GM13976 (cell line): ENCODE data around the gene CCDC187.

Source experiments
- DNase-seq: peaks from one replicate; pipeline ENCODE4 v3.0.0; 2012; ENCODE audit warnings: low spot score
- in situ Hi-C: fragments of 300-500 bp; cut with MboI; formaldehyde crosslinking; loops from one replicate; pipeline ENCODE4 v1.12.0; 2022; ENCODE audit warnings: low sequenced_read_pairs, mixed read lengths, inconsistent platforms; ENCODE audit not compliant: unreplicated experiment
- TF ChIP-seq, protein P1 (sequence below): IDR thresholded peaks from 2 replicates; pipeline ENCODE4 v1.5.1; 2012; ENCODE audit warnings: borderline replicate concordance, mild to moderate bottlenecking; ENCODE audit not compliant: insufficient read depth; ENCODE audit errors: extremely low read depth, missing control alignments, control extremely low read depth

Gene CCDC187

DNA sequence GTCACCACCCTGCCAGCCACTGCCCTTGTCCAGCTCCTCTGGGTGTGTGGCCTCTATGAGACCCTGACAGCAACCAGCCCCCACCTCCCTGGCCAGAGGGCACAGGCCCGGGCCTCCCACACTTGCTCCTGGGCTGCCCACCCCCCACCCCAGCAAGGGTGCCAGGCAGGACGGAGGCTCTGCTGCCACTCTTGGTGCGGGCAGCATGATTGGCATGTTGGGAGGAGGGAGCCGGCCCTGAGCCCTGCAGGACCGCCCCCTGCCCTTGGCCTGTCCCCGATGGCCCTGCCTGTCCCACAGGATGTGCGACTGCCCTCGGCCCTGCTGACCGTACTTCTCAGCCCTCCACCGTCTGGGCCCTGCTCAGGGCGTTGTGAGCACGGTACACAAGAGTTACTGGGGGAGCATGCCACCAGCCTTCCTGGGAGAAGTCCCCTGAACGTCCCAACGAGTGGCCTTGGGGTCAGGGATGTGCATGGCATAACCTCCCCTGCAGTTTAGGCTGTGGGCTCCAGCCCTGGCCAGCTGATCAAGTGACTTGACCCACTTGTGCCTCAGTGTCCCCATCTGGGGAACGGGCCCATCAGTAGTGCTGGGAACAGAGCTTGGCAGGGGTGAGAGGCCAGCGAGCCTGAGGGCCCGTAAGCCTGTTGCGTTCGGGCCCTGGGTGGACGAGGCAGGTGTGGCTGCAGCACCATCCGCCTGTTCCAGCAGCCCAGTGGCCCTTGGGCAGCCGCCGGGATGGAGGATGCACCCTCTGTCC lies 39.4 kb upstream of the CCDC187 start:
- TF ChIP-seq, protein P1, sequence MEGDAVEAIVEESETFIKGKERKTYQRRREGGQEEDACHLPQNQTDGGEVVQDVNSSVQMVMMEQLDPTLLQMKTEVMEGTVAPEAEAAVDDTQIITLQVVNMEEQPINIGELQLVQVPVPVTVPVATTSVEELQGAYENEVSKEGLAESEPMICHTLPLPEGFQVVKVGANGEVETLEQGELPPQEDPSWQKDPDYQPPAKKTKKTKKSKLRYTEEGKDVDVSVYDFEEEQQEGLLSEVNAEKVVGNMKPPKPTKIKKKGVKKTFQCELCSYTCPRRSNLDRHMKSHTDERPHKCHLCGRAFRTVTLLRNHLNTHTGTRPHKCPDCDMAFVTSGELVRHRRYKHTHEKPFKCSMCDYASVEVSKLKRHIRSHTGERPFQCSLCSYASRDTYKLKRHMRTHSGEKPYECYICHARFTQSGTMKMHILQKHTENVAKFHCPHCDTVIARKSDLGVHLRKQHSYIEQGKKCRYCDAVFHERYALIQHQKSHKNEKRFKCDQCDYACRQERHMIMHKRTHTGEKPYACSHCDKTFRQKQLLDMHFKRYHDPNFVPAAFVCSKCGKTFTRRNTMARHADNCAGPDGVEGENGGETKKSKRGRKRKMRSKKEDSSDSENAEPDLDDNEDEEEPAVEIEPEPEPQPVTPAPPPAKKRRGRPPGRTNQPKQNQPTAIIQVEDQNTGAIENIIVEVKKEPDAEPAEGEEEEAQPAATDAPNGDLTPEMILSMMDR, result no peak
- in situ Hi-C loops, result no loop called here
- no peak for DNase-seq

DNA sequence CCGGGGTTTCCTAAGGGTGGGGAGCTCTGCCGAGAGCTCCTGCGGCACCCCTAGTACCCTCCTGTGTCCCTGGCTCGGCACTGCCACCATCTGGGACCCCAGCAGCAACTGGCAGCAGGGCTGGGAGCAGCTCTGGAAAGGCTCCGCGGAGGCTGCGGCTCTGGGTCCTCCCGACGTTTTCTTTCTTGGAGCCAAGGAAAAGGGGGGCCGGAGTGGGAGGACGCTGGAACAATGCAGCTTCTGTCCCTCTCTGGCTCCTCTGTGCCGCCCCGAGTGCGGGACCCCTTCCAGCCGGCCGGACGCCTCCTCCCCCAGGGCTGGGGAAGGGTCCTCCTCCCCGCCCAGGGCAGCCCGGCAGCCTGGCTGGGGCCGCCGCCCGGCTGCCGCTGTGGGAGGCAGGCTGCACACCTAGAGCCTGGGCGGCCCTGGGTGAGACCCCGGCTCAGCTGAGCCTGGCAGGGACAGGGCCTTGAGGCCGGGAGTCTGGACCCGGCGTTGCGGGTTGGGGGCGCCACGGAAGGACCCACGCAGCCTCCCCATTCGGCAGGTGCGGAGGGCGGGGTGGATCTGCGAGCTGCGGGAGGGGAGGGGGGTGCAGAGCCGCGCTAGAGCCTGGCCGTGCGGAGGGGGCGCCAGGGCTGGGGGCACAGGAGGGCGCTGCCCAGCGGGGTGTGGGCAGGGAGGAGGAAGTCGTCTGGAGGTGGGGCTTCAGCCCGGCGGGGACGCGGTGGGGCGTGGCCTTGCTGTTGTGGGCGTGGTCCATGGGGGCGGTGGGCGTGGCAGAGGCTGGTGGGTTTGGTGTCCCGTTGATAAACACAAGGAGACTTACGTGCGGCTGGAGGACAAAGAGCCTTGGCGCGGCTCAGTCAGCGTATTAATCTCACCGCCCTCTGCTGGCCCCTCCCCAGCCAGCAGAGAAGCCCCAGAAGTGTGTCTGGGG lies 38.6 kb upstream of the CCDC187 start:
- peak; percentile 85 for DNase-seq
- TF ChIP-seq, protein P1, result no peak
- in situ Hi-C loops, result no loop called here

DNA sequence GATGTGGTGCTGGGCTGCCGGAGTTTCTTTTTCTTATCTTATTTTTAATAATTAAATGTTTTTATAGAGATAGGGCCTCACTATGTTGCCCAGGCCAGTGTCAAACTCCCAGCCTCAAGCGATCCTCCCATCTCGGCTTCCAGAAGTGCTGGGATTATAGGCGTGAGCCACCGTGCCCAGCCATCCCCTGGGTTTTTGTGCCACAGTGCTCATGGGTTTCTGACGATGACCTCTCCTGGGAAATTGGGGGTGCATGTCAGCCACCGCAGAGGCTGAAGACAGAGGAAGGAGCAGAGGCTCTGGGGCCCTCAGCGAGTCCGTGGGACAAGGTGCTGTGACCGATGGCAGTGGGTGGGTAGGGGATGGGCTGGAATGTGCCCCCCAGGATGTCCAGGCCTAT lies 37.9 kb upstream of the CCDC187 start:
- in situ Hi-C loops, result no loop called here
- TF ChIP-seq, protein P1, result no peak
- DNase-seq, result no peak

DNA sequence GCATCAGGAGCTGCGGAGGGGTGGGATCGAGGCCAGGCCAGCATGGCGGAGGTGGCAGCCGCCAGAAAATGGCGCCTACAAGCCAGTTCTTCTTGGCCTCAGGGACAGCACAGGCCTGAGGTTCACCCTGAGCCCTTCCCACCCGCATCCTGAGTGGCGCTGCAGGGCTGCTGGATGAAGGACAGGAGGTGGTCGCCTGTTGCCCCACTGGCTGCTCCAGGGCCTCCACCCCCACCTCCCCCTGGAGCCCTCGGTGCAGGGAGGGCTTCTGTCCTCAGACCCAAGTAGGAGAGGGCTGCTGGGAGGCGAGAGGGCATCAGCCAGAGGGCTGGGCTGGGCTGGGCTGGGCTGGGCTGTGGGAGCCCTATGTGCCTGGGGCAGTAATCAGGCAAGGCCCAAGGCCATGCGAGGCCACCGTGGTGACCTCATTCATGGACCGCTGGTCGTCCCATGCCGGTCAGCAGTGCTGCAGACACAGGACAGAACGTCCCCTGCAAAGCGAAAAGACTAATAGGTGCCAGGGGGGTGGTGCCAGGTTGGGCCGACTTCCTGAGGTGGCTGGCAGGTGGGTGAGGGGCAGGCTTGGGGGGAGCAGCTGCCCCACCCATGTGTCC lies 37.3 kb upstream of the CCDC187 start:
- DNase-seq, result no peak
- in situ Hi-C loops, result no loop called here
- TF ChIP-seq, protein P1, result no peak

DNA sequence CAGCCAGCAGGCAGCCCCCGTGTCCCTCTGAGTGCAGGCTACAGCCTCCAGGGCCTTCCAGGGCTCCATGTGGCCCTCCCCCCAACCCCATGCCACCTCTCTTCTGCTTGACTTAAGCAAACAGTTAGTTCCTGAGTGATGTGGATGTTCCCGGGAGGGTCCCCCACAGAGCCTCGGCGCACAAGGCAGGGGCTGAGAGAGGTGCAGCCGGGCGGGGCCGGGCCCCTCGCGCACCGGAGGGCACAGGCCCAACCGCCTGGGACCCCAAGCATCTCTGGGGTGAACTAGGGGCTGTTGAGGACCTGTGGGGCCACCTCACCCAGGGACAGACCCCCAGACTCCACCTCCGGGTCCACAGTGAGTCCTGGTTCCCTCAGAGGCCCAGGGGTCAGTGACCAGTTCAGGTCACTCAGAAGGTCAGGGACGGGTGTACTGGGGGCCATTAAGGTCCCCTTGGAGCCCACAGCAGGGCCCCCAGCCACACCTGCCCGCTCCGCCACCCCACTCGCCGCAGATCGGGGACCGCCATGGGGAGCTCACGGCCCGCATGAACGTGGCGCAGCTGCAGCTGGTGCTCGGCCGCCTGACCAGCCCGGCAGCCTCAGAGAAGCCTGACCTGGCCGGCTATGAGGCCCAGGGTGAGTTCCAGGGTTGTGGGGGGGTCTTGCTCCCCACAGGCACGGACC lies 36.6 kb upstream of the CCDC187 start:
- DNase-seq, result no peak
- in situ Hi-C loops, result no loop called here
- TF ChIP-seq, protein P1, result no peak

DNA sequence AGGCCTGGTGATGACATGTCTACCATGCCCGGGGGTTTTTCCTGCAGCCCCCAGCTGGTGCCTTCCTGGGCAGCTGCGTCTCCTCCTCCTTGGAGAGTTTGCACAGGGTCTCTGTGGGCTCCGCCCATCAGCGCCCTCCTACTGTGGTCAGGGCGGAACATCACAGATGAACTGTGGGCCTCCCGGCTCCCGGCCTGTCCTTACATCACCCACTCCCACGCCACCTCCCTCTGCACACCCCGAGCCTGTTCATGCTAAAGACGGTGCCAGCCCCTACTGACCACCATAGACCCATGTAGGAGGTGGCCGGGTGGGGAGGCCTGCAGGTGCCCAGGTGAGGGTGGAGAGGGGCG lies 36.0 kb upstream of the CCDC187 start:
- DNase-seq, result no peak
- in situ Hi-C loops, result no loop called here
- TF ChIP-seq, protein P1, result no peak
